K562 (cell line): Measurements from ENCODE around the gene NLRP6. TPM values are rescaled to one million over a fixed set of nuclear protein-coding genes. Genes with fewer than 3 reads are reported as not detected.

Experiments
- CCNT2 ChIP-seq: IDR thresholded peaks from 2 replicates; pipeline ENCODE4 v1.6.1; 2011; ENCODE audit warnings: borderline replicate concordance, low read depth, mild to moderate bottlenecking, moderate library complexity, mixed read lengths, low read length; ENCODE audit not compliant: insufficient read length; ENCODE audit errors: extremely low read depth
- CHD1 ChIP-seq: fragments of 200-600 bp; sonication (generic); IDR thresholded peaks from one replicate; pipeline ENCODE4 v1.6.1; 2012; ENCODE audit warnings: mild to moderate bottlenecking, moderate library complexity, low read length, inconsistent platforms
- EHMT2 ChIP-seq: fragments of 450-650 bp; IDR thresholded peaks from 2 replicates; pipeline ENCODE4 v1.6.1; 2018; ENCODE audit warnings: antibody characterized with exemption
- GABPA ChIP-seq: fragments of 200-800 bp; sonication (Bioruptor generic); conservative IDR thresholded peaks from 2 replicates; pipeline ENCODE4 v1.6.1; 2016; ENCODE audit warnings: low read depth, missing genetic modification characterization, missing compliant biosample characterization
- HSF4 ChIP-seq: fragments of 250-450 bp; sonication (Bioruptor Pico); IDR thresholded peaks from 2 replicates; pipeline ENCODE4 v2.1.2; 2022; ENCODE audit warnings: mild to moderate bottlenecking, moderate library complexity, borderline replicate concordance
- MBD2 ChIP-seq: sonication (generic); IDR thresholded peaks from 2 replicates; pipeline ENCODE4 v1.6.1; 2016; ENCODE audit warnings: low read depth, borderline replicate concordance
- NFATC3 ChIP-seq: fragments of 450-650 bp; IDR thresholded peaks from 2 replicates; pipeline ENCODE4 v1.6.1; 2017; ENCODE audit warnings: mild to moderate bottlenecking
- PHTF2 ChIP-seq: fragments of 250-450 bp; sonication (Bioruptor Pico); IDR thresholded peaks from 2 replicates; pipeline ENCODE4 v1.5.0; 2021; ENCODE audit warnings: mild to moderate bottlenecking
- PURB ChIP-seq: sonication (generic); formaldehyde crosslinking; IDR thresholded peaks from 2 replicates; pipeline ENCODE4 v1.9.0; 2021; ENCODE audit warnings: low read depth, mild to moderate bottlenecking, missing genetic modification reagents
- SRSF9 ChIP-seq: fragments of 200-400 bp; formaldehyde crosslinking; IDR thresholded peaks from 2 replicates; pipeline ENCODE4 v1.6.1; 2017; ENCODE audit warnings: low read depth, low read length, borderline replicate concordance
- TBL1XR1 ChIP-seq, 2 experiments: IDR thresholded peaks; 2 replicates each; pipeline ENCODE4 v1.6.1; 2012; ENCODE audit warnings: improper control_type of control experiment in 2 of 2, low read length in 2 of 2, mild to moderate bottlenecking in 1 of 2
- ZNF408 ChIP-seq: fragments of 250-450 bp; sonication (Bioruptor Pico); IDR thresholded peaks from 2 replicates; pipeline ENCODE4 v1.4.0; 2020; ENCODE audit warnings: low read depth, mild to moderate bottlenecking, moderate library complexity
- ZNF695 ChIP-seq: fragments of 450-650 bp; formaldehyde crosslinking; IDR thresholded peaks from 2 replicates; pipeline ENCODE4 v1.4.0; 2020; ENCODE audit warnings: mild to moderate bottlenecking, moderate library complexity
- ZSCAN29 ChIP-seq: fragments of 450-650 bp; IDR thresholded peaks from 2 replicates; pipeline ENCODE4 v1.6.1; 2017
- polyA plus RNA-seq, 8 experiments: library from polyadenylated mRNA; depleted of rRNA in 4 of 8; stranded (reverse) in 5 of 8; unstranded in 3 of 8; fragments of >200 nt; fragmentation: Nextera tagmentation in 2 of 8; fragmentation: Illumina TruSeq in 1 of 8; extraction: Ambion mirVana in 2 of 8; extraction: Trizol in 1 of 8; gene quantifications; 2 replicates each; pipeline versions ENCODE4 v1.2.1 to v1.2.3, GENCODE V29; 2011 to 2014; ENCODE audit warnings: inconsistent platforms in 1 of 8, missing spikeins in 1 of 8
- total RNA-seq, 7 experiments: library from RNA; depleted of rRNA in 6 of 7; stranded (reverse); fragments of >200 nt in 6 of 7; fragmentation: Illumina TruSeq in 2 of 7; extraction: Trizol in 2 of 7; gene quantifications; 2 replicates each; pipeline versions ENCODE4 v1.2.1 to v1.2.3, GENCODE V29; 2011 to 2021; ENCODE audit warnings: low replicate concordance in 1 of 7
- TF ChIP-seq, protein P1 (sequence below): IDR thresholded peaks from 2 replicates; pipeline ENCODE4 v1.6.1; 2011; ENCODE audit warnings: borderline replicate concordance, low read depth, mild to moderate bottlenecking, moderate library complexity, low read length; ENCODE audit not compliant: insufficient read depth, poor library complexity, severe bottlenecking
- TF ChIP-seq, protein P2 (sequence below), 2 experiments: fragments of 250-450 bp in 1 of 2; fragments of 450-650 bp in 1 of 2; sonication (Bioruptor Pico) in 1 of 2; IDR thresholded peaks; 2 replicates each; pipeline versions ENCODE4 v1.6.1 to v1.8.0; 2016 to 2021; ENCODE audit warnings: mild to moderate bottlenecking in 2 of 2, moderate library complexity in 2 of 2, missing compliant biosample characterization in 1 of 2, missing genetic modification characterization in 1 of 2
- TF ChIP-seq, protein P3 (sequence below): fragments of 250-450 bp; sonication (Bioruptor Pico); IDR thresholded peaks from 2 replicates; pipeline ENCODE4 v1.5.0; 2021
- TF ChIP-seq, protein P4 (sequence below): fragments of 200-800 bp; sonication (Bioruptor generic); IDR thresholded peaks from 2 replicates; pipeline ENCODE4 v1.6.1; 2017; ENCODE audit warnings: missing genetic modification characterization, missing compliant biosample characterization
- TF ChIP-seq, protein P5 (sequence below): fragments of 250-450 bp; sonication (Bioruptor Pico); IDR thresholded peaks from 2 replicates; pipeline ENCODE4 v1.5.0; 2021; ENCODE audit warnings: mild to moderate bottlenecking, borderline replicate concordance

Gene NLRP6
- total and polyA plus RNA-seq, 9 of the 15 experiments (the other 6 are each of a cell fraction or from before 2014, with no cell fraction given) = 0.03 to 0.18 (median 0.15) TPM; not detected in 5

DNA sequence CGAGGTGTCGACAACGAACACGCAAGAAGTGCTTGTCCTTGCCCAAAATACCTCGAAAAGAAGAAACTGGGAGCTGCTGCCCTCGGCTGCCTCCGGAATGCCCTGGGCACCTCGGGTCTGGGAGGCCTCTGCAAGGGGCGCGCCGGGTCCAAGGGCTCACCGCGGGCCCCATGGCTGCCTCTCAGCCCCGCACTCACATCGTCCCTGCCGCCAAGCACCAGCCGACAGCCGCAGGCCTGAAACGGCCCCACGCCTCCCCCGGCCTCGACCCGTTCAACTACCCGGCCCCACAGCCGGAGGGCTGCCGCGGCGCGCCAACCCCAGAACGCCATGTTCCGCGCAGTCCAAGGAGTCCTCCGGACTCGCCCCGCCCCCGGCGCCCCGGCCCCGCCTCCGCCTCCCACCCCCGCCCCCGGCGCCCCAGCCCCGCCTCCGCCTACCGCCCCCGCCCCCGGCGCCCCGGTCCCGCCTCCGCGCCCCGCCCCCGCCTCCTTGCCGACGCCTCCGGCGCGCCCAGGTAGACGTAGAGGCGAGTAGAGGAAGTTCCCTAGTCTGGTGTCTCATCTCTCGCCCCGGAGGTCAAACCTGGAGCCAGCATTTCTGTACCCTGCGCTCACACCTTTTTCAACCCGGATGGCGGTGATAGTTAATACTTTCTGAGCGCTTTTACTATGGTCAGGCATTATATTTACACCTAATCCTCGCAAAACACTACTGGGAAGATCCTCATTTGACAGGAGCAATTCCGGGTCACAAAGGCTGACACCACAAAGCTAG, 42.0 kb upstream of the NLRP6 start, which contains the start of gene SIRT3 (continued):
- TF ChIP-seq, protein P1, sequence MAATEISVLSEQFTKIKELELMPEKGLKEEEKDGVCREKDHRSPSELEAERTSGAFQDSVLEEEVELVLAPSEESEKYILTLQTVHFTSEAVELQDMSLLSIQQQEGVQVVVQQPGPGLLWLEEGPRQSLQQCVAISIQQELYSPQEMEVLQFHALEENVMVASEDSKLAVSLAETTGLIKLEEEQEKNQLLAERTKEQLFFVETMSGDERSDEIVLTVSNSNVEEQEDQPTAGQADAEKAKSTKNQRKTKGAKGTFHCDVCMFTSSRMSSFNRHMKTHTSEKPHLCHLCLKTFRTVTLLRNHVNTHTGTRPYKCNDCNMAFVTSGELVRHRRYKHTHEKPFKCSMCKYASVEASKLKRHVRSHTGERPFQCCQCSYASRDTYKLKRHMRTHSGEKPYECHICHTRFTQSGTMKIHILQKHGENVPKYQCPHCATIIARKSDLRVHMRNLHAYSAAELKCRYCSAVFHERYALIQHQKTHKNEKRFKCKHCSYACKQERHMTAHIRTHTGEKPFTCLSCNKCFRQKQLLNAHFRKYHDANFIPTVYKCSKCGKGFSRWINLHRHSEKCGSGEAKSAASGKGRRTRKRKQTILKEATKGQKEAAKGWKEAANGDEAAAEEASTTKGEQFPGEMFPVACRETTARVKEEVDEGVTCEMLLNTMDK = no peak
- TF ChIP-seq EHMT2 (no peak), PHTF2 (CRISPR knock-in tag) (no peak), CCNT2 (peak; percentile 66), HSF4 (no peak), ZSCAN29 (no peak), ZNF695 (CRISPR knock-in tag) (no peak), TBL1XR1 (IDR thresholded peaks at IDR 0.05; ENCODE audit: low read length in 2 of 2) (no peak; a peak in 1 of 4 replicates), SRSF9 (no peak), CHD1 (peak; percentile 90), MBD2 (no peak), PURB (CRISPR knock-in tag) (no peak), GABPA (tag) (no peak), NFATC3 (no peak), ZNF408 (CRISPR knock-in tag) (no peak)
- TF ChIP-seq, protein P2, sequence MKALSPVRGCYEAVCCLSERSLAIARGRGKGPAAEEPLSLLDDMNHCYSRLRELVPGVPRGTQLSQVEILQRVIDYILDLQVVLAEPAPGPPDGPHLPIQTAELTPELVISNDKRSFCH (CRISPR knock-in tag; IDR thresholded peaks at IDR 0.05) = no peak
- TF ChIP-seq, protein P2 (tag; IDR thresholded peaks at IDR 0.05) = 0 out of 2 replicates have a peak, but pooled peaks have one; percentile 22
- TF ChIP-seq, protein P3, sequence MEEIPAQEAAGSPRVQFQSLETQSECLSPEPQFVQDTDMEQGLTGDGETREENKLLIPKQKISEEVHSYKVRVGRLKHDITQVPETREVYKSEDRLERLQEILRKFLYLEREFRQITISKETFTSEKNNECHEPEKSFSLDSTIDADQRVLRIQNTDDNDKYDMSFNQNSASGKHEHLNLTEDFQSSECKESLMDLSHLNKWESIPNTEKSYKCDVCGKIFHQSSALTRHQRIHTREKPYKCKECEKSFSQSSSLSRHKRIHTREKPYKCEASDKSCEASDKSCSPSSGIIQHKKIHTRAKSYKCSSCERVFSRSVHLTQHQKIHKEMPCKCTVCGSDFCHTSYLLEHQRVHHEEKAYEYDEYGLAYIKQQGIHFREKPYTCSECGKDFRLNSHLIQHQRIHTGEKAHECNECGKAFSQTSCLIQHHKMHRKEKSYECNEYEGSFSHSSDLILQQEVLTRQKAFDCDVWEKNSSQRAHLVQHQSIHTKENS (CRISPR knock-in tag) = no peak
- TF ChIP-seq, protein P4, sequence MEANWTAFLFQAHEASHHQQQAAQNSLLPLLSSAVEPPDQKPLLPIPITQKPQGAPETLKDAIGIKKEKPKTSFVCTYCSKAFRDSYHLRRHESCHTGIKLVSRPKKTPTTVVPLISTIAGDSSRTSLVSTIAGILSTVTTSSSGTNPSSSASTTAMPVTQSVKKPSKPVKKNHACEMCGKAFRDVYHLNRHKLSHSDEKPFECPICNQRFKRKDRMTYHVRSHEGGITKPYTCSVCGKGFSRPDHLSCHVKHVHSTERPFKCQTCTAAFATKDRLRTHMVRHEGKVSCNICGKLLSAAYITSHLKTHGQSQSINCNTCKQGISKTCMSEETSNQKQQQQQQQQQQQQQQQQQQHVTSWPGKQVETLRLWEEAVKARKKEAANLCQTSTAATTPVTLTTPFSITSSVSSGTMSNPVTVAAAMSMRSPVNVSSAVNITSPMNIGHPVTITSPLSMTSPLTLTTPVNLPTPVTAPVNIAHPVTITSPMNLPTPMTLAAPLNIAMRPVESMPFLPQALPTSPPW (CRISPR knock-in tag) = peak; percentile 96
- TF ChIP-seq, protein P5, sequence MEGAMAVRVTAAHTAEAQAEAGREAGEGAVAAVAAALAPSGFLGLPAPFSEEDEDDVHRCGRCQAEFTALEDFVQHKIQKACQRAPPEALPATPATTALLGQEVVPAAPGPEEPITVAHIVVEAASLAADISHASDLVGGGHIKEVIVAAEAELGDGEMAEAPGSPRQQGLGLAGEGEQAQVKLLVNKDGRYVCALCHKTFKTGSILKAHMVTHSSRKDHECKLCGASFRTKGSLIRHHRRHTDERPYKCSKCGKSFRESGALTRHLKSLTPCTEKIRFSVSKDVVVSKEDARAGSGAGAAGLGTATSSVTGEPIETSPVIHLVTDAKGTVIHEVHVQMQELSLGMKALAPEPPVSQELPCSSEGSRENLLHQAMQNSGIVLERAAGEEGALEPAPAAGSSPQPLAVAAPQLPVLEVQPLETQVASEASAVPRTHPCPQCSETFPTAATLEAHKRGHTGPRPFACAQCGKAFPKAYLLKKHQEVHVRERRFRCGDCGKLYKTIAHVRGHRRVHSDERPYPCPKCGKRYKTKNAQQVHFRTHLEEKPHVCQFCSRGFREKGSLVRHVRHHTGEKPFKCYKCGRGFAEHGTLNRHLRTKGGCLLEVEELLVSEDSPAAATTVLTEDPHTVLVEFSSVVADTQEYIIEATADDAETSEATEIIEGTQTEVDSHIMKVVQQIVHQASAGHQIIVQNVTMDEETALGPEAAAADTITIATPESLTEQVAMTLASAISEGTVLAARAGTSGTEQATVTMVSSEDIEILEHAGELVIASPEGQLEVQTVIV (CRISPR knock-in tag) = no peak; the same call in 1 of the 2 replicates
